ENCODE data around the gene CEP112. TPM values are rescaled to one million over a fixed set of nuclear protein-coding genes. Genes with fewer than 3 reads are reported as not detected.

The CEP112 gene
- polyA plus RNA-seq, 1 donor from 2014 or later, result 6.0 TPM

- no peak overlapping the region for H3K4me3 ChIP-seq (ENCODE audit: low read length)
- no peak overlapping the region for H3K4me2 ChIP-seq (ENCODE audit: low read length)
- H2AFZ ChIP-seq (ENCODE audit: low read depth, low read length), result no peak overlapping the region
- no peaks in the 10 kb centered on the region for H3K79me2 ChIP-seq (replicated peaks; ENCODE audit: insufficient read depth, low read length)
- no peak overlapping the region for H3K27ac ChIP-seq (ENCODE audit: low read length)
- H3K9ac ChIP-seq (ENCODE audit: low read length), result no peak overlapping the region
- no peaks in the 10 kb centered on the region for H3K9me2 ChIP-seq (ENCODE audit: insufficient read depth, low read length)
- H3K27me3 ChIP-seq (ENCODE audit: insufficient read depth, low read depth, low read length), result no peaks in the 10 kb centered on the region
- no peaks in the 10 kb centered on the region for H4K20me1 ChIP-seq (ENCODE audit: insufficient read depth)
- H3K9me3 ChIP-seq (ENCODE audit: low read length), result no peaks in the 10 kb centered on the region
- H3K36me3 ChIP-seq (ENCODE audit: insufficient read depth, low read length), result no peaks in the 10 kb centered on the region
- no peak for TF ChIP-seq EP300 (conservative IDR thresholded peaks at IDR 0.05; ENCODE audit: poor library complexity, severe bottlenecking)
- TF ChIP-seq MXI1 (conservative IDR thresholded peaks at IDR 0.05; ENCODE audit: poor library complexity, severe bottlenecking), result no peak
- TF ChIP-seq RAD21 (conservative IDR thresholded peaks at IDR 0.05), result no peak
- no peak for TF ChIP-seq SMC3 (conservative IDR thresholded peaks at IDR 0.05; ENCODE audit: poor library complexity)
- no peak for TF ChIP-seq CTCF (IDR thresholded peaks at IDR 0.05; ENCODE audit: poor library complexity, severe bottlenecking)
- TF ChIP-seq REST (IDR thresholded peaks at IDR 0.05; ENCODE audit: borderline replicate concordance), result no peak
- no peaks in the 10 kb centered on the region for H3F3A ChIP-seq (ENCODE audit: insufficient read depth, low read length, poor library complexity, severe bottlenecking)
Measured at GRCh38 chr17:66142428-66142827, 49.5 kb downstream of the CEP112 start.

GRCh38 chr17:66138120-66138519 is 53.8 kb downstream of the CEP112 start:
- Histone ChIP-seq H3K9me3 (ENCODE audit: low read length) (no peaks in the 10 kb centered on the region), H3K9ac (ENCODE audit: low read length) (no peak overlapping the region), H3F3A (ENCODE audit: insufficient read depth, low read length, poor library complexity, severe bottlenecking) (no peaks in the 10 kb centered on the region), H3K4me3 (ENCODE audit: low read length) (no peak overlapping the region), H3K9me2 (ENCODE audit: insufficient read depth, low read length) (no peaks in the 10 kb centered on the region), H3K27me3 (ENCODE audit: insufficient read depth, low read depth, low read length) (no peaks in the 10 kb centered on the region), H4K20me1 (ENCODE audit: insufficient read depth) (no peaks in the 10 kb centered on the region), H3K36me3 (ENCODE audit: insufficient read depth, low read length) (no peaks in the 10 kb centered on the region), H3K4me2 (ENCODE audit: low read length) (no peak overlapping the region), H3K27ac (ENCODE audit: low read length) (no peak overlapping the region), H3K79me2 (replicated peaks; ENCODE audit: insufficient read depth, low read length) (no peaks in the 10 kb centered on the region), H2AFZ (ENCODE audit: low read depth, low read length) (no peak overlapping the region)
- TF ChIP-seq REST (IDR thresholded peaks at IDR 0.05; ENCODE audit: borderline replicate concordance) (no peak), RAD21 (conservative IDR thresholded peaks at IDR 0.05) (no peak), CTCF (IDR thresholded peaks at IDR 0.05; ENCODE audit: poor library complexity, severe bottlenecking) (no peak), EZH2 (IDR thresholded peaks at IDR 0.05; ENCODE audit: borderline replicate concordance, insufficient read depth, low read length, poor library complexity, severe bottlenecking) (no peak), TAF1 (IDR thresholded peaks at IDR 0.05; ENCODE audit: low read depth) (no peak), EP300 (conservative IDR thresholded peaks at IDR 0.05; ENCODE audit: poor library complexity, severe bottlenecking) (no peak), SMC3 (conservative IDR thresholded peaks at IDR 0.05; ENCODE audit: poor library complexity) (no peak), MXI1 (conservative IDR thresholded peaks at IDR 0.05; ENCODE audit: poor library complexity, severe bottlenecking) (no peak), POLR2AphosphoS5 (IDR thresholded peaks at IDR 0.05) (no peak)

Measured in neural cell (in vitro differentiated cells).